Parathyroid adenoma (tissue), 2 donors: ENCODE results near the gene ABCC11.

Experiments used
- H2AFZ ChIP-seq: fragments of 300-600 bp; sonication (generic); one replicate; pipeline ENCODE4 v1.7.0; 2017; ENCODE audit warnings: antibody characterized with exemption, mild to moderate bottlenecking
- H3K27ac ChIP-seq: fragments of 300-600 bp; sonication (generic); one replicate; pipeline ENCODE4 v1.7.0; 2017
- H3K27me3 ChIP-seq: fragments of 300-600 bp; sonication (generic); one replicate; pipeline ENCODE4 v1.7.0; 2017; ENCODE audit warnings: low read length; ENCODE audit not compliant: control insufficient read depth, insufficient read depth
- H3K36me3 ChIP-seq: fragments of 300-600 bp; sonication (generic); one replicate; pipeline ENCODE4 v1.7.0; 2017; ENCODE audit warnings: low read length; ENCODE audit not compliant: control insufficient read depth, insufficient read depth
- H3K4me1 ChIP-seq: fragments of 300-600 bp; sonication (generic); one replicate; pipeline ENCODE4 v1.7.0; 2017; ENCODE audit warnings: control low read depth
- H3K4me2 ChIP-seq: fragments of 300-600 bp; sonication (generic); one replicate; pipeline ENCODE4 v1.7.0; 2017; ENCODE audit warnings: low read length
- H3K4me3 ChIP-seq: fragments of 300-600 bp; sonication (generic); one replicate; pipeline ENCODE4 v1.7.0; 2017; ENCODE audit warnings: low read depth, low read length
- H3K79me2 ChIP-seq: fragments of 300-600 bp; sonication (generic); one replicate; pipeline ENCODE4 v1.7.0; 2017; ENCODE audit warnings: control low read depth
- H3K9ac ChIP-seq: fragments of 300-600 bp; sonication (generic); one replicate; pipeline ENCODE4 v1.7.0; 2017; ENCODE audit warnings: mild to moderate bottlenecking
- H3K9me3 ChIP-seq: fragments of 300-600 bp; sonication (generic); one replicate; pipeline ENCODE4 v1.7.0; 2017; ENCODE audit warnings: low read length; ENCODE audit not compliant: control insufficient read depth
- TF ChIP-seq, protein P1 (sequence below): fragments of 300-600 bp; sonication (generic); IDR thresholded peaks from one replicate; pipeline ENCODE4 v1.7.0; 2017; ENCODE audit warnings: antibody characterized with exemption, mild to moderate bottlenecking
- donor health status: primary hyperparathyroidism.

The ABCC11 gene

DNA sequence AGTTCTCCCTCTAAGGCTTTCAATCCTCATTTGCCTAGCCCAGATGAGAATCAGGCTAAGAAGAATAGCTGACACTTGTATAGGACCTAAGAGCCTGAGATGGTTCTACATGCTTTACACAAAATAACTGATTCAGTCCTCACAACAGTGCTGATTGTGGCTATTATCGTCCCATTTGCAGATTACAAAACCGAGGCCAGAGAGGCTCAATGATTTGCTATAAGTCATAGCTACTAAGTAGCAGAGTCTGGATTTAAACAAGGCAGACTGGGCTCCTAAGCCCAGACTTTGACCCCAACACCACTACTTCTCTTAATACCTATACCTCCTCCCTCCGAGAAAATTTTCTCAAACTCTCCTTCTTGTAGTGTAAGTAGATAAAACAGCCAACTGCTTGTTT, 114.6 kb downstream of the ABCC11 start:
- H3K9me3 ChIP-seq: no peaks in the 10 kb centered on the region
- H3K27ac ChIP-seq: no peak overlapping the region
- H3K79me2 ChIP-seq: no peaks in the 10 kb centered on the region
- no peaks in the 10 kb centered on the region for H3K36me3 ChIP-seq
- no peaks in the 10 kb centered on the region for H3K27me3 ChIP-seq
- H3K4me2 ChIP-seq: no peak overlapping the region
- H3K4me1 ChIP-seq: no peaks in the 10 kb centered on the region
- TF ChIP-seq, protein P1, sequence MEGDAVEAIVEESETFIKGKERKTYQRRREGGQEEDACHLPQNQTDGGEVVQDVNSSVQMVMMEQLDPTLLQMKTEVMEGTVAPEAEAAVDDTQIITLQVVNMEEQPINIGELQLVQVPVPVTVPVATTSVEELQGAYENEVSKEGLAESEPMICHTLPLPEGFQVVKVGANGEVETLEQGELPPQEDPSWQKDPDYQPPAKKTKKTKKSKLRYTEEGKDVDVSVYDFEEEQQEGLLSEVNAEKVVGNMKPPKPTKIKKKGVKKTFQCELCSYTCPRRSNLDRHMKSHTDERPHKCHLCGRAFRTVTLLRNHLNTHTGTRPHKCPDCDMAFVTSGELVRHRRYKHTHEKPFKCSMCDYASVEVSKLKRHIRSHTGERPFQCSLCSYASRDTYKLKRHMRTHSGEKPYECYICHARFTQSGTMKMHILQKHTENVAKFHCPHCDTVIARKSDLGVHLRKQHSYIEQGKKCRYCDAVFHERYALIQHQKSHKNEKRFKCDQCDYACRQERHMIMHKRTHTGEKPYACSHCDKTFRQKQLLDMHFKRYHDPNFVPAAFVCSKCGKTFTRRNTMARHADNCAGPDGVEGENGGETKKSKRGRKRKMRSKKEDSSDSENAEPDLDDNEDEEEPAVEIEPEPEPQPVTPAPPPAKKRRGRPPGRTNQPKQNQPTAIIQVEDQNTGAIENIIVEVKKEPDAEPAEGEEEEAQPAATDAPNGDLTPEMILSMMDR: no peak
- no peak overlapping the region for H3K9ac ChIP-seq
- no peak overlapping the region for H2AFZ ChIP-seq
- H3K4me3 ChIP-seq: no peak overlapping the region

DNA sequence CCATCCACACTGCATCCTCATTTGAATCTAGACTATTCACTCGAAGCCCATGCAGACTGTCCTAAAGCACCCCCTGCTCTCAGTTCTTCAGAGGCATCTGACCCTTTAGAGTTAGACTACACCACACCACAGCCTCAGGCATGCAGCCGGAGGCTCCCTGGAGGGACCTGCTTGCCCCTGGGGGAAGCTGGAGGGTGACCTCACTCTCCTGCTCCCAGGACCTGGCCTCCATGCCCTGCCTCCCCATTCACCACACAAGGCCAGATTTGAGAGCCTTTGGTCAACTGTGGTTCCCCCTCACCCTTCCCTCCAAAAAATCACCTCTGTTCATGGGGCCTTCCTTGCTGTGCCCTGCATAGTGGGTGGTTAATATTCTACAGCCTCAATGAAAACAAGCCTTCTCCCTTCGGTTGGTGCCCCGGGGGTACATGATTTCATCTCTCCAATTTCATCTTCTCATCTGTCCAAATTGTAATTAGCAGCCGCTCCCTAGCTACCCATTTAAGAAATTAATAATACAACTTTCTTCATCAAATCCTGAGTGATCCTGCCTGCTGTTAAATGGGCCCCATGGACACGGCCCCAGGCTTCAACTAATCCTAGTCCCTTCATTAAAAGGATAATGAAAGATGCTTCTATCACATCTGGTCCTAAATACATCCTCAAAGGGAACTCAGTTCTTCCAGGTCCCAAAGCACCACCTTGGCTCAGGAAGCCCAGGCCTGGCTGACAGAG, 116.0 kb downstream of the ABCC11 start:
- H3K9ac ChIP-seq: no peak overlapping the region
- TF ChIP-seq, protein P1: no peak
- H2AFZ ChIP-seq: no peak overlapping the region
- H3K4me3 ChIP-seq: no peak overlapping the region
- no peaks in the 10 kb centered on the region for H3K79me2 ChIP-seq
- no peak overlapping the region for H3K27ac ChIP-seq
- no peaks in the 10 kb centered on the region for H3K27me3 ChIP-seq
- H3K4me2 ChIP-seq: no peak overlapping the region
- H3K9me3 ChIP-seq: no peaks in the 10 kb centered on the region
- H3K36me3 ChIP-seq: no peaks in the 10 kb centered on the region
- H3K4me1 ChIP-seq: no peaks in the 10 kb centered on the region

DNA sequence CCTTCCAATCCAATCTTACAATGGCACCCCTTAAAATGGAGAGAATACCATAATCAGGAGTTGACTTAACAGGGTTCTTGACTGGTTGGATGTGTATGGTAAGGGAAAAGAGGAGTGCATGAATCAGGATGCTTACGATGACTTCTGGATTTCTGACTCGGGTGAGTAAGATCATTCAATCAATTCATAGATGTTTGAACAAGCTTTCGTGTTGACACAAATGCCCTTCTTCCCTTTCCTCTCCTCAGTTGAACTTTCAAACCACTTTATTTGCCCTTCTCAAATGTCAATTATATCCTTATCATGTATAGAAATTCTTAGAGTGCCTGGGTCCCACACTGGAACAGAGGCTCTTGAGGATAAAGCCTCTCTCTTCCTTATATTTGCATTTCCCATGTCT, 117.4 kb downstream of the ABCC11 start:
- Histone ChIP-seq H3K9me3 (no peaks in the 10 kb centered on the region), H3K9ac (no peak overlapping the region)

DNA sequence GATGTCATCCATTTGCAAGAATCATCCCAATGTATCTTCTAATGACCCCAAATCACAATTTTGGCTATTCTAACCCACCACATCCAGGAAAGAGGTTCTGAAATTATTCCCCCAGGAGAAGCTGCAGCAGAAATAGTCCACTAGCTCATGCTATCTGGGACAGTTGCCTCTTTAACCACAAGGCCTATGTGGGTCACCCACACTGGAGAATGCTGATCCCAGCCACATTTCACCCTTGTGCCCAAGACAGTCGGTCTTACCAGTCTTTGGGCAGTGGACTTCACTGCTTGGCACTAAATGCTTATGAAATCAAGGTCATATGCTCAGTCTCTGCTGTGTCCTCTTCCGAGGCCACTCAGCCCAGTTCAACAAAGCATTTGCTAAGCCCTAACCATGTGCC, 118.6 kb downstream of the ABCC11 start:
- no peak overlapping the region for H3K9ac ChIP-seq

More for the DNA sequence above, 117.4 kb downstream of the ABCC11 start:
- Histone ChIP-seq H3K36me3 (no peaks in the 10 kb centered on the region), H3K4me1 (no peaks in the 10 kb centered on the region), H3K27me3 (no peaks in the 10 kb centered on the region), H3K4me3 (no peak overlapping the region), H3K27ac (no peak overlapping the region), H3K4me2 (no peak overlapping the region), H2AFZ (no peak overlapping the region), H3K79me2 (no peaks in the 10 kb centered on the region)
- TF ChIP-seq, protein P1: no peak

More for the DNA sequence above, 118.6 kb downstream of the ABCC11 start:
- no peaks in the 10 kb centered on the region for H3K27me3 ChIP-seq
- H3K36me3 ChIP-seq: no peaks in the 10 kb centered on the region
- H3K27ac ChIP-seq: no peak overlapping the region
- TF ChIP-seq, protein P1: no peak
- no peak overlapping the region for H3K4me2 ChIP-seq
- H3K4me3 ChIP-seq: no peak overlapping the region
- H3K4me1 ChIP-seq: no peaks in the 10 kb centered on the region
- H3K9me3 ChIP-seq: no peaks in the 10 kb centered on the region
- no peaks in the 10 kb centered on the region for H3K79me2 ChIP-seq
- no peak overlapping the region for H2AFZ ChIP-seq
